ENCODE results near the gene MAGEF1.

The MAGEF1 gene

GRCh38 chr3:184719709-184720108 lies 7.8 kb upstream of the MAGEF1 start:
- DNase-seq = no peak

- no peak for DNase-seq
Observed at GRCh38 chr3:184718431-184718830, 6.6 kb upstream of the MAGEF1 start.

DNA sequence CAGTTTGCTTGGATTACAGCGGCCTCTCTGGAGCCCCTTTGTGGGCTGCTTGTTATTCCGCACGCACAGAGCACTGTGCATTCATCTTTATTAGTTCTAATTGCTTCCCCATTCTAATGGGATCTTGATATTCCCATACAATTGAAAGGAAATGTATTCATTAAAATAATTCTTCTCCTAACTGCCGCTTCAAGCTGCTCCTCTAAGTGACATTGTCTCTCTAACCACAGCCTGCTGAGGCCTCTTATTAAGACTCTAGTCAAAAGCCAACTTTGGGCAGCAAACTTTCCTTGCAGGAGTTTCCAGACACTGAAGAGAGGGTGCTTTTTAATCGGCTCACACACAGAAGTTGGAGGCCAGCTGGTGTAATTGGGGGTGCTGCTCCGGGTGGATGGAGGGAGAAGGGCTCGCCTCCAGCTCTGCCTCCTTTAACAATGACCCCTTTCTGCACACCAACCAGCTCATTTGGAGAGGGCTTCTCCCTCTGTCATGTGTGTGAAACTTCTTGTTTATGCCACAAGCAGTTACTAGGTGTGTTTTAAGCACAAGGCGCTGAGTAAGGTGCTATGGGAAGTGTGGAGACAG lies 5.6 kb upstream of the MAGEF1 start:
- DNase-seq = no peak

GRCh38 chr3:184716622-184717398 lies 4.9 kb upstream of the MAGEF1 start:
- DNase-seq = no peak

DNA sequence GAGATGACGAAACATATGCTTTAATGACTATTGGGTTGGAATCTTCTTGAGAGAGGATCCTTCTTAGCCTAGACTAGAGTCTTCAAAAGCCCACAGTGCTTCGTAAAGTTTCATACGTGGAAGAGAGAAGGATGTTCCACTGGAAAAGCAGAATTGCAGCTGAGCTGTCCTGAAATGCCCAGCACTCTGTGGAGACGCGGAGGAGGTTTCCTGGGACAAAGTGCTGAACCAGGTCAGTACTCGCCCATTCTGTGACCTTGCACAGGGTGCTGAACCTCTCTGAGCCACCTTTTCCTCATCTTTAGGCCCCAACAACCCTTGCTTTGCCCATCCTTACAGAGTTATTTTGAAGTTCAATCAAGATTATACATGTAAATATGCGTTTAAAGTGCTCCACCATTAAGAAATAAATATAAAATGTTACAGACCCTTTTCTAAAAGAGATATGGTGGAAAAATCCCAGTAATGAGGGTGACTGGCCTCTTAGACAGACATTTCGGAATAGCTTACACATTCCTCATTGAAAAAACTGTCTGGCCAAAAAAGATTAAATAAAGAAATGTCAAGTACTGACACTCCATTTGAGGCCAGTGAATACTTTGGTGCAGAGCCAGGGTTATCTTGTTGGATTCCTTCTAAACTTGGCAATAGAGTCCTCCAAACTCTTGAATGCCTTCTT lies 4.2 kb upstream of the MAGEF1 start:
- no peak for DNase-seq

DNA sequence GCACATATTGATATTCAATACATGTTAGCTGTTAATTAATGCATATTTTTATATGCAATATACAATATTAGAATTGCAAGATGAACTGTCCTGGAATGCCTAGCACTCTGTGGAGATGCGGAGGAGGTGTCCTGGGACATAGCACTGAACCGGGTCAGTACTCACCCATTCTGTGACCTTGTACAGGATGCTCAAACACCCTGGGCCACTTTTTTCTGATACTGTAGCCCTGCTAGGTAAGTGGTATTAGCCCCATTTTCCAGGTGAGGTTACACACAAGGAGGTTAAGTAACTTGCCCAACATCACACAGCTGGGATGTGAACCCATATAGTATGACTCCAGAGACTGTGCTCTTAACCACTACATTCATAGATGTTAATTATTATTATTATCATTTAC lies 1.7 kb upstream of the MAGEF1 start:
- DNase-seq = no peak

GRCh38 chr3:184713040-184713355 lies 1.1 kb upstream of the MAGEF1 start:
- DNase-seq = no peak

GRCh38 chr3:184712248-184713039 lies 580 bp upstream of the MAGEF1 start:
- DNase-seq = no peak

DNA sequence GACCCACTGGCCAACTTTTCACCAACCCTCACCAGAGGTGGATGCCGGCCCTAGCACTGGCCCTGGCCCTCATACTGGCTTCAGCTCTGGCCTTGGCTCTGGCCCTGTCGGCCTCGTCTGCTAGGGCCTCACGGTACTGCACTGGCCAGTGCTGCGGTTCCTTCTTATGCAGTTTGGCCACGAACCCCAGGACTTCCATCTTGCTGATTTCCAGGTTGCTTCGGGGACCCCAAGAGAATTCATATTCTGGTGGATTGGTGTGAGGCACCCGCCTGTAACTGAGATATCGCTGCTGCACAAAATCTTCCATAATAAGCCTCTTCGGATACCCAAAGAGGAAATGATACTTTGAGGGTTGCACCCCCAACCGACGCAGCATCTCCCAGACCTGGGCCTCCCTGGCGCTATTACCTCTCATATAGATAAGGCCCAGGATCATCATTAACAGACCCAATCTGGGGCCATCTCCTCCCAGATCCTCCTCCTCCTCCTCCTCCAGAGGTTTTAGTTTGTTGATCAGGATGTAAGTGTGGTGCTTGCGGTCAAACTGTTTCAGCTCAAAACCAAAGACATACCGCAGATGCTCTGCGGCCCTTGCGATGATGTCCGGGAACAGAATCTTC lies 883 bp downstream of the MAGEF1 start:
- DNase-seq = peak; percentile 64

GRCh38 chr3:184703657-184704056 lies 8.2 kb downstream of the MAGEF1 start:
- DNase-seq = no peak

- DNase-seq = no peak
Observed at GRCh38 chr3:184700759-184701158, 11.1 kb downstream of the MAGEF1 start.

DNA sequence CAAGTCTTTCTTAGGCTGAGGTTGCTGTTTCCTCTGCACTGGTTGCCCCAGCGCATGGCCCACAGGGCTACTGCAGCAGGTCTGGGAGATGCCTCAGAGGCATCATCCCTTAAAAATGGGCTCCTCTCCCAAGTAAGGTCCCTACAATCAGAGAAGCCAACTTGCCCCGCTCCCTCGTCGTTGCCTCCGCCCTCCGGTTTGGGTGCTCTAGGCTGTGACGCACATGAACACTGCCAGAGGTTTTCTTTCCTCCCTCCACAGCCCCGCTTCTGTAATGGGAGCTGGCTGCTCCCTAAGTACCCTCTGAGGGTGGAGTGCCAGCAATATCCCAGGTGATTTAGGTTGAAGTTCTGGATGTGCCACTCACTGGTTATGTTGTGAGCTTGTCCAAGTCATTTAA lies 14.0 kb downstream of the MAGEF1 start:
- no peak for DNase-seq

GRCh38 chr3:184696697-184697096 lies 15.2 kb downstream of the MAGEF1 start:
- DNase-seq = no peak

DNA sequence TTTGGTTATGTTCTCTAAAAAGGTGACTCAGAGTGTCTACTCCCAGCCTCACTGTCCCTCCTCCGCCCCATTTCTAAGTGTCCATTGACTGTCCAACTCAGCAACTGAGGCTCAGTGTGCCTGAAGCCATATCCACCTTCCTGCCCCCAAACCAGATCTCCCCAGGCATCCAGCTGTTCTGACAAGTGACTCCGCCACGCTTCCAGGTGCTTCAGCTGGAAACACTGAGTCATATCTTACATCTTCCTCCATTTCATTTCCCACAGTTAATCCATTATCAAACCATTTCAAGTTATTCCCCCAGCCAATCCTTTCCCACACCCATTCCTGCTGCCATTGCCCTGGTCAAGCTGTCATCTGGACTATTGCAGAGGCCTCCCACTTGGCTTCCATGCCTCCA lies 17.1 kb downstream of the MAGEF1 start:
- no peak for DNase-seq

DNA sequence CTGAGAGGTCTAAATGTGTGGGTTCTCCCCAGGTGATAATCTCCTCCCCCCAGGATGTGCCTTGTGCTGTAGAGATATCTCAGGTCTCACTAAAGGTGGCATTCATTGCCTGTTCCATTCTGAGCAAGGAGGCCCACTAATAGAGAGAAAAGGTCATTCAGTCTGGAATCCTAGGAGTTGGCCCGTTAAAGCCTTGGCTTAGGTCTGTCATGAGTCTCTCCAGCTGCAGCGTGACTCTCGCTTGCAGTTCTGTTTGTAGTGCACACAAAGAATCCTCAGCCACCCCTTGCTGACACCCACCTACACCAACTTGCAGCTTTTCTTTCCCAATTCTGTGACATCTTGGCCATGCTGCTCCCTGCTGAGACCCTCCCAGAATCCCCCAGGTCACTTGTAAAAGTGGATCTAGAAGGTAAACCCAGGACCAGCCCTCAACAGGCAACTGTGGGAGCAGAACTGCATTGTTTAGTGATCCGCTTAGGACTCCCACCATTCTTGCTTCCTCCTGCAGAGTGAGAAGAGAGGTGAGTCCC lies 17.7 kb downstream of the MAGEF1 start:
- no peak for DNase-seq

DNA sequence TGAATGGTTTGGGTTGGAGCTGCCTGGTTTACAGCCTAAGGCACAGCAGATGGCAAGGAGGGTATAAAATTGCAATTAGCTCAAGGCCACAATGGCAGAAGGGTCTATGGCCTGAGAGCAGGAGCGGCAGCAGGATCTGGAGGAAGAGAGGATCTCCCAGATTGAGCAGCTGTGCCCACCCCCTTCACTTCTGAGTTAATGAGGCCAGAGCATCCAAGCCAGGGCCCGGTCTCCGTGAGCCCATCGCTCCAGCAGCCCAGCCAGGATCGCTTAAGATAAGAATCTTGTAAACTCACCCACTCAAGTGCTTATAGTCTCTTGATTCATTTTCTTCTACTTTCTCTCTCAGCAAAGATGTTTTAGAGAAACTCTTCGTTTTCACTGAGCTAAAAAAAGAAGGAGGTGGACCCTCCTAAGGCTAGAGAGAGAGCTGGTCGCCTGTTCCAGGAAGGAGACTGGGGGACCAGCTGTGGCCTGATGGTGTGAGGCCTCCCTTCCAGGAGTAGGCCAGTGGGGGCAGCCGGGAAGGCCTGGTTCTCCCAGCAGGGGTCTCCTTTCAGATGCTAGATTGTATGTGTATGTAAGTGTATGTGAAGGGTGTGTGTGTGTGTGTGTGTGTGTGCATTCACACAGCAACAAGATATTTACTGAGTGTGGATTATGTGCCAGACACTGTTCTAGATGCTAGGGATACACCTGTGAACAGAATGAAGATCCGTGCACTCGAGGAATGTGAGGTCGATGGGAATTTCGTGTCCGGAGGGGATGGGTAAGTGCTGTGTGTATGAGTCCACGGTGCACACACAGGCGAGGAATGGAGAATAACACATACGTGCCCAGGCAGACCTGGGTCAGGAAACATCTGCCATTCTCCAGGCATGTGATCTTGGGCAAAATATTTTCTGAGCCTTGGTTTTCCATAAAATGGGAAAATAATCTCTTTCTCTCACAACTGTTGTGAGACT lies 18.6 kb downstream of the MAGEF1 start:
- no peak for DNase-seq

DNA sequence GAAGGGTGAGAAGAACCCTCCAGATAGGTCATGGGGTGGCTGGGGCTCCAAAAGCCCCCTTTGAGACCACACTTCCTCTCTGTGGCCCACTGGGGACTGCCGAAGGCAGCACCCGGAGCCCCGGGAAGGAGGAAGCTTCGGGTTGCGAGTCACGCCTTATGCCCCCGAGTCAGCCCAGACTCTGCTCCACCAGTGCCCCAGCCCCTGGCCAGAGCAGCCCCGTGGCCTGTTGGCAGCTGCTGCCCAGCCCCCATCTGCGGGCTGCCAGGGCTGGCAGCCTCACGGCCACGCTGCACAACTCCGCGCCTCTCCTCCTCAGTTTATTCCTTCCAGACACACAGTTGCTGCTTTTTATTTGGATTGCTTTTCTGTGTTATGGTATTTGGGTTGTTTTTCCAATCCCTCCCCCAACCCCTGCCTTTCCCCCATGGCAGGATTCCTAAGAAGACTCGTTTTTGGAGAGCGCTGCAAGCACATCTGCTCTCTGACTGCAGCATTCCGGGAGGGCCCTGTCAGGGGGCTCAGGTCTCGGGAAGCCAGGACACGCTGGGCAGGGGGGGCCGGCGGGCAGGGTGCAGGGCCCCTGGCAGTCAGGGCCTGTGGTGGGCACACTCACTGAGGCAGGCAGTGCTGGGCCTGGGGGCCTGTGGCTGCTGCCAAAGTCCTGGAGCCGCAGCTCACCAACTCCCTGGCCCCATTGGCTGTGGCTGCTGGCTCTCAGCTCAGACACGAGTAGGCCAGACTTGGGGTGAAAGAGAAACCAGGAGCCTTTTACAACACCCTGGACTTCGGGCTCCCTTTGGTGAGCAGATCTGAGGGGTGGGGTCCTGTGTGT lies 20.2 kb downstream of the MAGEF1 start:
- DNase-seq = no peak

GRCh38 chr3:184690192-184690883 lies 21.5 kb downstream of the MAGEF1 start:
- no peak for DNase-seq

DNA sequence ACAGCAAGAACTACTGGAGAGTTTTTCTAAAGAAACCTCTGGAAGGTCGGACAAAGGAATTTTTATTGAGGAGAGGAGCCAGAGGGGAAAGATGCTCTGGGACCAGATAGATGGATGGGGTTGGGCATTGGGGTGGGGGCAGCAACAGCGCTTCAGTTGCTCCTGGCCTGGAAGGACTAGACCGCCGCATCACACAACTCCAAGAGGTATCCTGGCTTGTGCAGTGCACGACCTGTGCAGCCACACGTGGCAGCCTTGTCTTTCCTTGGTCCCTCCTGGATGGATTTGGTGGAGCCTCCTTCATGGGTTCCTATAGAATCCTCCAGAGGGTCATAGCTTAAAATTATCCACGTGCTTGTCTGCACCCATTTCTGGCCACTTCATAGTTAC lies 23.0 kb downstream of the MAGEF1 start:
- DNase-seq = no peak

DNA sequence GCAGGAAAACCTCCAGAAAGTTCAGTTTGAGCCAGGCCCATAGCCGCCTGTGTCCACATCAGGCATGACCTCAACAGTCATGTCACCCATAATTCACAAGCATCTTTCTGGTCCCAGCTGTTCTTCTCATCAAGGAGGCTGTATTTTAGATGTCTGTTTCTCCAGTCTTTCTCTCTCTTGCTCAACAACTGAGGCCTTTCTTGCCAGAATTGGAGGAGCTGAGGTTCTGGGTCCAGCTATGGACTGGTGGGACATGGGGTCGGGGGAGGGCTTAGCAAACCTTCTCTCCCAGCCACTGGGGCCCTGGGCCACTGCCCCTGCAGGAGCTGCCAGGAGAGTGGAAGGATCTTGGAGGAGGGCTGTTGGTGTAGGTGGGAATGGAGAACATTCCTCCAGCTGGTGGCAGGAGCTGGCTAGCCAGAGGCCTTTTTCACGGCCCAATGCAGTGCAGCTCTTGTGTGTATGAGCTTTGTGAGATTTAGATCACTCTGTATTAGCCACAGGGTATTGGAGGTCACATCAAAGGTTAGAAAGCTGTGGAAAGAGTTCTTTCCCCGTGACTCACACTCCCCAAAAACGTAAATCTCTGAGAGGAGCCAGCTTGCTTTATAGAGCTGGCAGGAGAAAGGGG lies 23.5 kb downstream of the MAGEF1 start:
- no peak for DNase-seq

Measured in activated CD4-positive, alpha-beta T cell treated with anti-CD3 and anti-CD28 coated beads, Interleukin-2, Interleukin-6, amounts not matched to agents 100 ng/mL and 50 ng/mL, durations not matched to agents 16 hours and 8 hours (primary cell).